ENCODE data around the gene CNPY2. TPM values are rescaled to one million over a fixed set of nuclear protein-coding genes. Genes with fewer than 3 reads are reported as not detected.

Gene CNPY2
- total and polyA plus RNA-seq, 2 of the 13 experiments (the other 11 are each of a cell fraction or from before 2014, with no cell fraction given): 285 to 356 TPM

- peak; percentile 92 for TF ChIP-seq NR2C2 (CRISPR knock-in tag; IDR thresholded peaks at IDR 0.05; ENCODE audit: borderline replicate concordance)
- no peak for TF ChIP-seq ZNF24 (IDR thresholded peaks at IDR 0.05)
- no peak for TF ChIP-seq PHF5A (CRISPR knock-in tag; IDR thresholded peaks at IDR 0.05; ENCODE audit: low read depth, unreplicated experiment)
- TF ChIP-seq ZNF280D (CRISPR knock-in tag; IDR thresholded peaks at IDR 0.05): no peak
- TF ChIP-seq ZNF790 (CRISPR knock-in tag; IDR thresholded peaks at IDR 0.05; ENCODE audit: borderline replicate concordance): no peak
- 0 out of 2 replicates have a peak, but pooled peaks have one; percentile 37 for TF ChIP-seq KDM5B (CRISPR knock-in tag; IDR thresholded peaks at IDR 0.05; ENCODE audit: borderline replicate concordance)
- no peak; the same call in 1 of the 2 replicates for TF ChIP-seq ZNF605 (CRISPR knock-in tag; IDR thresholded peaks at IDR 0.05)
- no peak for TF ChIP-seq ZMYM3 (CRISPR knock-in tag; IDR thresholded peaks at IDR 0.05)
- peak; percentile 52; the same call in 1 of the 2 replicates for TF ChIP-seq KDM5A (IDR thresholded peaks at IDR 0.05; ENCODE audit: borderline replicate concordance, low read length)
- TF ChIP-seq NONO (IDR thresholded peaks at IDR 0.05): no peak
- TF ChIP-seq NONO (CRISPR knock-in tag; conservative IDR thresholded peaks at IDR 0.05): 0 out of 2 replicates have a peak, but pooled peaks have one; percentile 35
- peak; percentile 65 for TF ChIP-seq ZEB1 (IDR thresholded peaks at IDR 0.05; ENCODE audit: insufficient replicate concordance, low read depth)
- TF ChIP-seq ZNF687 (CRISPR knock-in tag; IDR thresholded peaks at IDR 0.05): peak; percentile 89
- TF ChIP-seq NFYC (CRISPR knock-in tag; IDR thresholded peaks at IDR 0.05): peak; percentile 96
- TF ChIP-seq FOXA1 (IDR thresholded peaks at IDR 0.05): no peak
- TF ChIP-seq FOXA1 (CRISPR knock-in tag; IDR thresholded peaks at IDR 0.05): no peak
- TF ChIP-seq ZNF589 (CRISPR knock-in tag; conservative IDR thresholded peaks at IDR 0.05): no peak
- TF ChIP-seq ZNF530 (CRISPR knock-in tag; IDR thresholded peaks at IDR 0.05; ENCODE audit: low read depth): no peak
- no peak for TF ChIP-seq ARID2 (CRISPR knock-in tag; IDR thresholded peaks at IDR 0.05; ENCODE audit: borderline replicate concordance)
- TF ChIP-seq ZNF225 (CRISPR knock-in tag; IDR thresholded peaks at IDR 0.05): no peak; the same call in 1 of the 2 replicates
- TF ChIP-seq RFX1 (IDR thresholded peaks at IDR 0.05): no peak
- TF ChIP-seq SOX13 (IDR thresholded peaks at IDR 0.05): 0 out of 2 replicates have a peak, but pooled peaks have one; percentile 14
- no peak for TF ChIP-seq SOX13 (CRISPR knock-in tag; conservative IDR thresholded peaks at IDR 0.05 in 1 of 2, IDR thresholded peaks at IDR 0.05 in 1 of 2)
- no peak; the same call in 1 of the 2 replicates for TF ChIP-seq ZNF740 (CRISPR knock-in tag; IDR thresholded peaks at IDR 0.05)
Measured at GRCh38 chr12:56333679-56334489, 18.1 kb upstream of the CNPY2 start, which contains the start of gene PAN2 (continued).

Measured in HepG2 (cell line).